HepG2 (cell line): Measurements from ENCODE around the gene ARVCF. TPM values are rescaled to one million over a fixed set of nuclear protein-coding genes. Genes with fewer than 3 reads are reported as not detected.

Source experiments
- AHR ChIP-seq: IDR thresholded peaks from 2 replicates; pipeline ENCODE4 v1.6.1; 2018; ENCODE audit warnings: missing genetic modification reagents, missing compliant biosample characterization
- ATF4 ChIP-seq, 2 experiments: fragments of 450-650 bp in 1 of 2; sonication (generic) in 1 of 2; formaldehyde crosslinking; IDR thresholded peaks; 2 replicates each; pipeline versions ENCODE4 v1.5.0 to v1.8.0; 2020 to 2022; ENCODE audit warnings: mild to moderate bottlenecking in 1 of 2, missing genetic modification reagents in 1 of 2
- CBFB ChIP-seq: sonication (generic); formaldehyde crosslinking; IDR thresholded peaks from 2 replicates; pipeline ENCODE4 v1.4.0; 2020; ENCODE audit warnings: missing genetic modification reagents
- DNMT3B ChIP-seq: conservative IDR thresholded peaks from 2 replicates; pipeline ENCODE4 v1.6.1; 2016; ENCODE audit warnings: missing biosample characterization, control low read depth
- FOXO4 ChIP-seq: sonication (generic); formaldehyde crosslinking; conservative IDR thresholded peaks from 2 replicates; pipeline ENCODE4 v1.8.1; 2023; ENCODE audit warnings: missing genetic modification reagents
- FOXP1 ChIP-seq, 2 experiments: fragments of 450-650 bp in 1 of 2; IDR thresholded peaks; 2 replicates each; pipeline ENCODE4 v1.6.1; 2017 to 2018; ENCODE audit warnings: antibody characterized with exemption in 1 of 2
- GZF1 ChIP-seq: sonication (generic); formaldehyde crosslinking; IDR thresholded peaks from 2 replicates; pipeline ENCODE4 v1.5.1; 2020; ENCODE audit warnings: mild to moderate bottlenecking, missing genetic modification reagents
- HINFP ChIP-seq: sonication (generic); formaldehyde crosslinking; IDR thresholded peaks from 2 replicates; pipeline ENCODE4 v1.4.0; 2020; ENCODE audit warnings: low read depth, mild to moderate bottlenecking, missing genetic modification reagents
- JUND ChIP-seq: sonication (generic); formaldehyde crosslinking; IDR thresholded peaks from 2 replicates; pipeline ENCODE4 v1.8.0; 2022; ENCODE audit warnings: mild to moderate bottlenecking, missing genetic modification reagents
- KAT8 ChIP-seq: IDR thresholded peaks from 2 replicates; pipeline ENCODE4 v1.6.1; 2016; ENCODE audit warnings: missing genetic modification reagents, missing compliant biosample characterization
- RFX5 ChIP-seq: IDR thresholded peaks from 2 replicates; pipeline ENCODE4 v1.6.1; 2011; ENCODE audit warnings: low read depth, low read length, improper control_type of control experiment
- RXRB ChIP-seq: IDR thresholded peaks from 2 replicates; pipeline ENCODE4 v1.6.1; 2016; ENCODE audit warnings: borderline replicate concordance, missing genetic modification reagents, missing compliant biosample characterization
- SIX4 ChIP-seq: sonication (generic); formaldehyde crosslinking; IDR thresholded peaks from 2 replicates; pipeline ENCODE4 v1.4.0; 2020; ENCODE audit warnings: missing genetic modification reagents
- SOX13 ChIP-seq, 3 experiments: fragments of 450-650 bp in 1 of 3; sonication (generic) in 1 of 3; formaldehyde crosslinking in 1 of 3; IDR thresholded peaks in 2 of 3; conservative IDR thresholded peaks in 1 of 3; 2 replicates each; pipeline versions ENCODE4 v1.5.0 to v1.6.1; 2016 to 2020; ENCODE audit warnings: antibody characterized with exemption in 1 of 3, mild to moderate bottlenecking in 1 of 3, missing compliant biosample characterization in 1 of 3, missing genetic modification reagents in 1 of 3, moderate library complexity in 1 of 3
- SOX6 ChIP-seq, 2 experiments: fragments of 450-650 bp in 1 of 2; sonication (generic) in 1 of 2; formaldehyde crosslinking in 1 of 2; IDR thresholded peaks; 2 replicates each; pipeline versions ENCODE4 v1.4.0 to v1.6.1; 2017 to 2020; ENCODE audit warnings: antibody characterized with exemption in 1 of 2, mild to moderate bottlenecking in 1 of 2, missing genetic modification reagents in 1 of 2
- TBX3 ChIP-seq: fragments of 450-650 bp; IDR thresholded peaks from 2 replicates; pipeline ENCODE4 v1.6.1; 2017; ENCODE audit warnings: antibody characterized with exemption, mild to moderate bottlenecking, inconsistent platforms, borderline replicate concordance
- YY1 ChIP-seq: IDR thresholded peaks from 2 replicates; pipeline ENCODE4 v1.6.1; 2011; ENCODE audit warnings: low read length, low read depth, moderate library complexity, mild to moderate bottlenecking; ENCODE audit not compliant: insufficient read depth, insufficient replicate concordance
- ZFP1 ChIP-seq: IDR thresholded peaks from 2 replicates; pipeline ENCODE4 v1.6.1; 2016
- ZFP62 ChIP-seq: sonication (generic); formaldehyde crosslinking; IDR thresholded peaks from 2 replicates; pipeline ENCODE4 v1.4.0; 2020; ENCODE audit warnings: missing genetic modification reagents
- ZKSCAN5 ChIP-seq: sonication (generic); formaldehyde crosslinking; IDR thresholded peaks from 2 replicates; pipeline ENCODE4 v1.5.1; 2020; ENCODE audit warnings: mild to moderate bottlenecking, missing genetic modification reagents
- ZNF282 ChIP-seq: fragments of 450-650 bp; IDR thresholded peaks from 2 replicates; pipeline ENCODE4 v1.6.1; 2018; ENCODE audit not compliant: partially characterized antibody
- ZNF768 ChIP-seq: sonication (generic); formaldehyde crosslinking; IDR thresholded peaks from 2 replicates; pipeline ENCODE4 v1.4.0; 2020; ENCODE audit warnings: missing genetic modification reagents
- ZSCAN20 ChIP-seq: sonication (generic); formaldehyde crosslinking; IDR thresholded peaks from 2 replicates; pipeline ENCODE4 v1.4.0; 2020; ENCODE audit warnings: missing genetic modification reagents, mild to moderate bottlenecking, borderline replicate concordance
- polyA plus RNA-seq, 8 experiments: library from polyadenylated mRNA; depleted of rRNA in 3 of 8; stranded (reverse) in 7 of 8; unstranded in 1 of 8; fragments of >200 nt; fragmentation: Illumina TruSeq in 4 of 8; extraction: Trizol in 4 of 8; gene quantifications; 2 replicates each; pipeline versions ENCODE4 v1.2.1 to v1.2.3, GENCODE V29; 2011 to 2016; ENCODE audit warnings: low read depth in 4 of 8, missing spikeins in 1 of 8, mixed read lengths in 1 of 8; ENCODE audit not compliant: insufficient read depth in 1 of 8
- total RNA-seq, 5 experiments: library from RNA; depleted of rRNA; stranded (reverse); fragments of >200 nt; fragmentation: Illumina TruSeq; extraction: Trizol; gene quantifications; 2 replicates each; pipeline ENCODE4 v1.2.3, GENCODE V29; 2016; ENCODE audit warnings: low read depth in 1 of 5
- TF ChIP-seq, protein P1 (sequence below): sonication (generic); formaldehyde crosslinking; IDR thresholded peaks from 2 replicates; pipeline ENCODE4 v1.8.1; 2023; ENCODE audit warnings: missing genetic modification reagents, mild to moderate bottlenecking, borderline replicate concordance
- TF ChIP-seq, protein P2 (sequence below): sonication (generic); formaldehyde crosslinking; IDR thresholded peaks from 2 replicates; pipeline ENCODE4 v1.4.0; 2020; ENCODE audit warnings: missing genetic modification reagents

Gene ARVCF
- total and polyA plus RNA-seq, 2 of the 13 experiments (the other 11 are each of a cell fraction or from before 2014, with no cell fraction given), result 16.4 to 17.7 TPM

- TF ChIP-seq ATF4 (CRISPR knock-in tag; IDR thresholded peaks at IDR 0.05), result no peak
- TF ChIP-seq TBX3, result no peak
- peak; percentile 16; the same call in 1 of the 2 replicates for TF ChIP-seq KAT8 (CRISPR knock-in tag)
- no peak for TF ChIP-seq CBFB (CRISPR knock-in tag)
- TF ChIP-seq DNMT3B (CRISPR knock-in tag), result no peak
- no peak for TF ChIP-seq FOXP1 (IDR thresholded peaks at IDR 0.05)
- TF ChIP-seq FOXP1 (CRISPR knock-in tag; IDR thresholded peaks at IDR 0.05), result peak; percentile 75
- no peak for TF ChIP-seq SOX13 (IDR thresholded peaks at IDR 0.05)
- TF ChIP-seq SOX13 (CRISPR knock-in tag; conservative IDR thresholded peaks at IDR 0.05 in 1 of 2, IDR thresholded peaks at IDR 0.05 in 1 of 2), result peak in 1 of 2 experiments; percentile 83; a peak in 2 of 4 replicates
- TF ChIP-seq AHR (CRISPR knock-in tag), result no peak
- TF ChIP-seq FOXO4 (CRISPR knock-in tag), result no peak
- no peak for TF ChIP-seq ZFP62 (CRISPR knock-in tag)
- TF ChIP-seq YY1, result no peak
- TF ChIP-seq, protein P1, sequence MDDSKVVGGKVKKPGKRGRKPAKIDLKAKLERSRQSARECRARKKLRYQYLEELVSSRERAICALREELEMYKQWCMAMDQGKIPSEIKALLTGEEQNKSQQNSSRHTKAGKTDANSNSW (CRISPR knock-in tag), result no peak
- TF ChIP-seq ZKSCAN5 (CRISPR knock-in tag), result no peak
- no peak for TF ChIP-seq JUND (CRISPR knock-in tag)
- TF ChIP-seq ZNF768, result no peak
- no peak for TF ChIP-seq ZNF282
- TF ChIP-seq SIX4 (CRISPR knock-in tag), result no peak
- no peak for TF ChIP-seq ZFP1 (CRISPR knock-in tag)
- TF ChIP-seq HINFP (CRISPR knock-in tag), result no peak
- TF ChIP-seq RFX5, result no peak
- TF ChIP-seq RXRB, result no peak
- TF ChIP-seq GZF1 (CRISPR knock-in tag), result no peak
- TF ChIP-seq, protein P2, sequence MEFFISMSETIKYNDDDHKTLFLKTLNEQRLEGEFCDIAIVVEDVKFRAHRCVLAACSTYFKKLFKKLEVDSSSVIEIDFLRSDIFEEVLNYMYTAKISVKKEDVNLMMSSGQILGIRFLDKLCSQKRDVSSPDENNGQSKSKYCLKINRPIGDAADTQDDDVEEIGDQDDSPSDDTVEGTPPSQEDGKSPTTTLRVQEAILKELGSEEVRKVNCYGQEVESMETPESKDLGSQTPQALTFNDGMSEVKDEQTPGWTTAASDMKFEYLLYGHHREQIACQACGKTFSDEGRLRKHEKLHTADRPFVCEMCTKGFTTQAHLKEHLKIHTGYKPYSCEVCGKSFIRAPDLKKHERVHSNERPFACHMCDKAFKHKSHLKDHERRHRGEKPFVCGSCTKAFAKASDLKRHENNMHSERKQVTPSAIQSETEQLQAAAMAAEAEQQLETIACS (CRISPR knock-in tag), result no peak
- no peak for TF ChIP-seq ZSCAN20 (CRISPR knock-in tag)
- TF ChIP-seq SOX6 (IDR thresholded peaks at IDR 0.05), result no peak
- TF ChIP-seq SOX6 (CRISPR knock-in tag; IDR thresholded peaks at IDR 0.05), result peak; percentile 67
These were observed 78.8 kb downstream of the ARVCF start (continued) for GRCh38 chr22:19937616-19938473.
